GM21390 (cell line): ENCODE data around the gene FBXL7.

Experiments
- ATAC-seq: cut with Tn5 transposase; IDR thresholded peaks from one replicate; pipeline ENCODE4 v1.9.1; 2021; ENCODE audit not compliant: unreplicated experiment

Gene FBXL7

DNA sequence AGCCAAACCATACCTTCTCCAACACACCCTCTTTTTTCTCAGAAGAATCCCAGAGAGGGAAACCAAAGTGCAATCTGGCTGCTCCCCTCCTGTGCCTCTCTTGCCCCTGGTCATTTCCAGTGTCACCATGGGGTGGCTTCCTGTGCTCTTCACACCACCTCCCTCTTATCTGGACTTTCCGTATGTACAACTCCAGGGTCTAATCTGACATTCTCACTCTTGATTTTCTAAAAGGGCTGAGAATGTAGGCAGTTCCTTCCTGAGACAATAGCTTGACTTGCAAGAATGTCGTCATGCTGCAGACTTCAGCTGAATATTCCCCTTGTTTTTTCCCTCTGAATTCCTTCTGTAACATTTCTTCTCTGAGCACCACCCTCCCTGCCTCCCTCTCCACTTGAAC, 110.2 kb downstream of the FBXL7 start:
- no peak for ATAC-seq

DNA sequence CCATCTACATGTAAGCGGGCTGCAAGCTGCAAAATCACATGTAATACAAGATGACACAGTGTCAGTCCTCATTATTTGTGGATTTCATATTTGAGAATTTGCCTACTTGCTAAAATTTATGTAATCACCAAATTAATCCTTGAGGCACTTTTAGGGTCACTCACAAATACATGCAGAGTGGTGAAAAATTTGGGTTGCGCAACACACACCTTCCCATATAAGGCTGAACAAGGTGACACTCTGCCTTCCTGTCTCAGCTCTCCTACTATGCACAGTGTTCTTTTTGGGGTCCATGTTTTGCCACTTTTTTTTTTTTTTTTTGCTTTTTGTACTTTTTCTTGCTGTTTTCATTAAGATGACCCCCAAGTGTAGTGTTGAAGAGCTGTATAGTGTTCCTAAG, 111.0 kb downstream of the FBXL7 start:
- no peak for ATAC-seq

DNA sequence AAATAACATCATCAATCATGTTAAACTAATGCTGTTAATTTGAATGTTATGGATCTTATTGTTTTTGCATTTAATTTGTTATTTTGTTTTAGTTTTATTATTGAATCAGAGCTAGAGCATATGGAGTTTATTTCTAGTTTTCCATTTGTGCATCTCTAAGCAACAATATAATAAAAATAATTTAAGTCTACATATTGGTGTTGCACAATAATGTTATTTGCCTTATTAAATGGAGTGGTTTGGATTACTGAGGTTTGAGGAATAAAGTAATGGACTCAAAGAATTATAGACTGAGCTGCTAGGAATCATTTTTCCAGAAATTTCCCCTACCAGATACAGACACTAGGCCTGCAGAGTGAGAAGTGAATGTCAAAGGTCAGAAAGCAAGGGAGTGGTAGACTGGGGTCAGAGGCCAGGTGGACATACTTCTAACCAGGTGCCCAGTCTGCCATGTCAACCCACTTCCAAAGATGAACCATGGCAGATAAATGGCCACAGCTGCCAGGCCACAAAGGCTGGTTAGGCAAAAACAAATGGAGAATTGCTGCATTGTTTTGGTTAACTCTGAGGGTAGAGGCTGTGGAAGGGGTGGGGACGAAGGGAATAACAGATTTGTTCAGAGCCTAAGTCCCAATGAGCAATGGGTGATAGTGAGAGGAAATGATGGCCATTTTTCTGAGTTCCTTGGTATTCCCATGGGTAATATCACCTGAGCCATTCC, 113.1 kb downstream of the FBXL7 start:
- ATAC-seq: no peak

DNA sequence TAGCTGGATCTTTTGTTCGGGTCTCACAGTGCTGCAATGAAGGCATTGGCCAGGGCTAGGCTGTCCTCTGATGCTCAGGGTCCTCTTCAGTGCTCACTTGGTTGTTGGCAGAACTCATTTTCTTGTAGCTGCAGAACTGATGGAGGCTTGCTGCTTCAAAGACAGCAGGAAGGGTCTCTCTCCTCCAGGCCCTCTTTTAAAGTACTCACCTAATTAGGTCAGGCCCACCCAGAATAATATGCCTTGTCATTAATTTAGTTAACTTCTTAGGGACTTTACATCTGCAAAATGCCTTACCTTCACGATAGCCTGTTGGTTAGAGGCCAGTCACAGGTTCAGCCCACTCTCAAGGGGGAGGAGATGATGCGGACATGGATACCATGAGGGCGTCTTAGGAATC, 114.7 kb downstream of the FBXL7 start:
- ATAC-seq: no peak

DNA sequence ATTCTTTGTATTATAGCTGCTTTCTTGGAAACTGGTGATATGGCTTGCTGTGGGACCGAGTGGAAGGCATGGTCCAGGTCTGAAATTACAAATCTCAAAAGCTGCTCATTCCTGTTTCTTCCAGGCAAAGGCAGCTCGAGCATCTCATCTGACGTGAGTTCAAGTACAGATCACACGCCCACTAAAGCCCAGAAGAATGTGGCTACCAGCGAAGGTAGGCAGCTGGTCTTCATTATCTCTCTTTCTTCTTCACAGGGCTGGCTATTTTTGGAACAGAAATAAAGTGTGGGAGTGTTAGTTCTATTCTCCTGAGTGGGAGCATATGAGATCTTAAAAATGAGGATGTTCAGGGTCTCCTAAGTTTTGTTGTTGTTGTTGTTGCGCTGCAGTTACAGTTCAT, 115.9 kb downstream of the FBXL7 start:
- ATAC-seq: no peak

DNA sequence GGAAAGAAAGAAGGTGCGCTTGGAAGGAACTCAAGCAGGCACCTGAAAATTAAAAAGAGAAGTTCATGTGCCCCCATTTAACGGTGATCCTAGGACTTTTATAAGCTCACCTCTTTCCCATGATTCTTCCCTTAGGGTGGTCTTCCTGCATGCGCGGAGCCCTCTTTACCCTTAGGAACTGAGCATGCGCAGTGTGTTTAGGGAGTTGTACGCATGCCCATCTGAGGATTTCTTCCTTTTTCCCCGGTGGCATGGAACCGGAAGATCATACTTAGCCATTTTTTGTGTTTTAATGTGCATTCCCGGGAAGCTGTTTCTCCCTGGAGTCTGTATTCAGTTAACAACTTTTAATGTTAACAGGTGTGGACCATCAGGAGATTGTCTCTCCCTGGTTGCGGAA, 119.0 kb downstream of the FBXL7 start:
- ATAC-seq: no peak

DNA sequence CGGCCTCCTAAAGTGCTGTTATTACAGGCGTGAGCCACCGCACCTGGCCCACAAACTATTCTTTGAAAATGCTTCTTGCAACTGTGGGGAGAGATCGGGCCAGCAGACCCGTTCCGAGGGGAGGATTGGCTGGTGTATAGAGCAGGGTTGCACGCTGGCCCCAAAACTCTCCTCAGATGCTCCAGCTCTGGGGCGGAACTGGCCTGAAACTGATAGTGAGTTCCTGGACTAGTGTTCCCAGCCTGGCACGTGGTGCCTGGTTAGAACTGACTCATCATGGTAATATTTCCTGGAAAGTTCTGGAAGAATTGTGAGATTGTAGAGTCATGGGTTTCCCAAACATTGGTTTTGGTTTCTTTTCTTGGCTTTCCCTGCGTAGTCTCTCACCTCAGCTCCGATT, 120.5 kb downstream of the FBXL7 start:
- ATAC-seq: no peak

DNA sequence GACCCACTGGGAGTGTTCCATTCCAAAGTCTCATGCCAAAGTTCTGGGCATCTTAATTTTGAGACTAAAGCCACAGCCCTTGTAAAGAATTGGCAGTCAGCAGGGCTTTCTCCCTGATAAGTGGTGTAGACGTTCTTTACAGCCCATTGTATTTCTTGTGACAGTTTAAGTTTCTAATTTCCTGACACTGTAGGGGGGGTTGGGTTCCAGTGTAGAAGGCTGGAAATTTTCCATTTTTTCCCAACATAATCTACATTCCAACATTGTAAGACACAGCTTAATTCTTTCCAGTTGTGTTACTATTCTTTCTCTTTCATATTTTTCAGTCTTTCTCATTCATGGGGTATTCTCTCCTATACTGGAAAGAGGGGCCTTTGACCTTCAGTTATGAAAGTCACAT, 121.1 kb downstream of the FBXL7 start:
- ATAC-seq: no peak

DNA sequence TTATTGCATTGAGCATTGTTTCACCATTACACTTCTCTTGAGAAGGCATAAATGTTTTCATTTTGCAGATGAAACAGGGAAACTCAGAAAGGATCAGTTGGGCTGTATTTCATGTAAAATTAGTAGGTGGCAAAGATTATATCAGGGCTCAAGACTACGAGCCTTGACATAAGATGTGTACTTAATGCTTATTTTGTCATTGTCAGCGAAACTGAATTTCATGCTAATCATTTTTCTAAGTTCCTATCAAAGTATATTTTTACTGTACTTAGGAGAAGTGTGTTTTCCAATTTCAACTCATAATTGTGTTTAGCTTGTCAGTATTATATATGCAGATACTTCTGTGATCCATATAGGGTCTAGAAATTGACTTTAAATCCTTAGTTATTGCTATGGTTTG, 123.8 kb downstream of the FBXL7 start:
- ATAC-seq: no peak

DNA sequence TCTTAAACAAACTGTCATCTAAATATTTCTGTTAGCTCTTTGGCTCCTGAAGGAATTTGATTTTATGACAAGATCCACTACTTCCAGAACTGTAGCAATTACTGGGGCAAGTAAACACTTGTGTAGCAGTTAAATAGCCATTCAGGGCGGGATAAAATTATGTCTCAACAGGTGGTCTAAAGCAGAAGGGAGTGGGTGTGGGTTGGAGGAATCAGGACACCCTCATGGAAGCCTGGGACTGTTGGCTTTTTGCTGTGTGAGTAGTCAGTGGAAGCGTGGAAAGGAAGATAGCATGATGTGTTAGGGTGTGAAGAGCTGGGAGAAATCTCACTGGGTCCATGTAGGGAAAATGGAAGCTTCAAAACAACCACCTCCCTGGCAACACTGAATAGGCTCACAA, 127.1 kb downstream of the FBXL7 start:
- ATAC-seq: no peak

DNA sequence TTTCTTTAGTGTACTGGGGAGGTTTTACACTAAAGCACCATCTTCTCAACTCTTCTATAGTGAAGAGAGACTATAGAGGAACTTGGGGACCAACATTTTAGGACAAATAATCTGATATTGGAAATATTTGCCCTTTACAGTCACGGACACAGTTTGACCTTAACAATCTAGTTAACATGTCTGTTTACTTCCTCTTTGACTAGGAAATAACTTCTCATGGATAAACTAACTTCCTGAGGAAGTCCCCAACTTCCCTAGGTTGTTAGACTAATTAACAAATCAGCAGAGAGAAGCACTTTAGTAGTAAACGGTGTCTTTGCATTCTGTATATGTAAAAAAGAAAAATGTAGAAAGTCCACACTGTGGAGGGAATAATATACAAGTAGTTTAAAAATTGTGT, 127.7 kb downstream of the FBXL7 start:
- ATAC-seq: no peak

DNA sequence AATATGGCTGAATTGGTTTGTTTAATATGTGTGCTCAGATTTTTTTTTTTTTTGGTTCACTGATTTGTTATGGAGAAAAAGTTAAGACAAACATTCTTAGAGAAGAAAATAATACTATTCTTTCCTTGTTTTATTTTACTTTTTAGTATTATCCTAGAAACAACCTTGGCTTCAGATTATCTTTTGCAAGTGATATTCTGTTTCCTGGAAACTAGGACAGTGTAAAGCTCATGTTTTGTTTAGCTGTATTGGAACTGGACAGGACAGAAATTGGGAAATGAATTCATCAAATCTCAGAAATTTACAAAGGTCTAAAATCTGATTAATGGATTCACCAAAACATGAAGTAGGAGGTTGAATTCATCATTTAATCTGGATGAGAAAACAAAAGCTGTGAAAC, 130.5 kb downstream of the FBXL7 start:
- ATAC-seq: no peak

DNA sequence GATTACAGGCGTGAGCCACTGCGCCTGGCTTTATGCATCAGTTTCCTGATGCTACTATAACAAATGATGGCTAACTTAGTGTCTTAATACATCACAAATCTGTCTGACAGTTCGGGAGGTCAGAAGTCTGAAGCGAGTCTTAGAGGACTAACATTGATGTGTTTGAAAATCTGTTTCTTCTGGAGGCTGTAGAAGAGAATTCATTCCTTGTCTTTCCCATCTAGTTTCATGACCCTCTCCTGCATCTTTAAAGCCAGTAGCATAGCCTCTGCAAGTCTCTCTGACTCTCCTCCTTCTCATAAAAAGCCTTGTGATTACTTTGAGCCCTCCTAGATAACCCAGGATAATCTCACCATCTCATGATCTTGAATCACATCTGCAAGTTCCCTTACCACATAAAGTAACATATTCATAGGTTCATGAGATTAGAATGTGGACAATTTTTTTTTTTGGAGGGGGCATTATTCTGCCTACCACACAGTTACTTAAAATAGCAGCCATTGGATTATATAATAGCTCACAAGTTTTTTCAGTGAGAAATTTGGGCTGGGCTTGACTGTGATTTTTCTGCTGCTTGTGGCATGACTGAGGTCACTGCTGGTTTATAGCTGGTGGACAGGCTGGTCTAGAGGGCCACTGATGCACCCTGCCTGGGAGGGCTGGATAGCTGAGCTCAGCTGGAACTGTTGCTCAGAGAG, 134.8 kb downstream of the FBXL7 start:
- ATAC-seq: no peak

DNA sequence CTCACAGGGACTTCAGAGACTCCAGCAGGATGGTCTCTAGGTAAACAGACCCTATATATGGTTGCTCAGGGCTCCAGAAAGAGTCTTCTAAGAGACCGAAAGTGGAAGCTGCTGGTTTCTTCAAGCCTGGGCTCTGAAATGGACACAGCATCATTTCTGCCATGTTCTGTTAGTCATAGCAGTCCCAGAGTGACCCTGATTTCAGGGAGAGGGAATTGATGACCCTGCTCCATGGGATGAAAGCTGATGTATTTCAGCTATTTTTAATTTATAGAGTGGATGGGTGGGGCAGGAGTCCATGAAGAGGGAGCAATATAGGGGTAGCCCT, 135.3 kb downstream of the FBXL7 start:
- no peak for ATAC-seq

DNA sequence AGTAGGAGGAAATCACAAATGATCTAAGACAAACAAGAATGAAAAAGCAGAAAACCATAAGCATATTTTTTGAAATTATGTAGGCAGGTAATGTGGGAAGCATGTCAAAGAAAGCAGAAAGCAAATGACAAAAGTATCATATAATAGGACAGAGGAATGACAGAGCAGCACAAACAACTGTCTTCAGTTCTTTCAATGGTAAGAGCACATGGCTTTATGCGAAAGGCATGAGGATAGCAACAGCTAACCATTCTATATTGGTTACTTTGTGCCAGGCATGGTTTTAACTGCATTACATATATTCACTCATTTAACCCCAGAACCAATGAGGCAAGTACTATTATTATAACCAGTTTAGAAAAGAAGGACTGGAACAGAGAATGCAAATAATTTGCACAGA, 137.4 kb downstream of the FBXL7 start:
- ATAC-seq: no peak

DNA sequence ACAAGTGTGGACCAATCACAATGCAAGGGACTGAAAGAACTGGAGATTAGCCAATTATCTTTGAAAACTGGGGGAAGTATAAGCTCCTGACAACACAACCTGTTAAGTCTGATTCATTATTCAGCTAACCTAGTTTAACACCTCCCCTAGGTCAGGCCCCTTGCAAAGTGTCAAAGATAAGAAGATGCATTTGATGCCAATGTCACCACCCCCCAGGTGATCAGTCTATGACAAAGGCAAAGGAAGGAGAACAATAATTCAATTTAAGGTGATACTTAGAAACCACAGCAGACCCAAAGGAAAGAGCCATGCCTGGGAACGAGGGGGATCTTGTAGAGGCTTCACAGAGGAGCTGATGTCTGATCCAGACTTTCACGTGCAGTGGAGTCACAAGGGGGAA, 137.9 kb downstream of the FBXL7 start:
- ATAC-seq: no peak

DNA sequence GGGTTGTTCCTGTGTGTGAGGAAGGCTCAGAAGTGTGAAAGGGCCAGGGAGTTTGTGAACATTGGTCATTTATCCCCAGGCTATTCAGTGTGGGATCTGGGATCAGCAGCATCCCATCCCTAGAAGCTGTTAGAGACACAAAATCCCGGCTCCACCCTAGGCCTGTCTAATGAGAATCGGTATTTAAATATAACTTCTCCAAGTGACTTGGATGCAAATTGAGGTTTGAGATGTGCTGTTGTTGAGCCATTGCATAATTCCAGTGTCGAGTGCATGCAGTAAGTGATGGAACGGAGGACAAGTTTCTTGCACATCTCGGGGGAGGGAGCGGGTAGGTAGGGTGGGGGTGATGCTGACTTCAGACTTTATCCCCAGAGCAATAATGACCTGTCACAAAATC, 138.3 kb downstream of the FBXL7 start:
- no peak for ATAC-seq

DNA sequence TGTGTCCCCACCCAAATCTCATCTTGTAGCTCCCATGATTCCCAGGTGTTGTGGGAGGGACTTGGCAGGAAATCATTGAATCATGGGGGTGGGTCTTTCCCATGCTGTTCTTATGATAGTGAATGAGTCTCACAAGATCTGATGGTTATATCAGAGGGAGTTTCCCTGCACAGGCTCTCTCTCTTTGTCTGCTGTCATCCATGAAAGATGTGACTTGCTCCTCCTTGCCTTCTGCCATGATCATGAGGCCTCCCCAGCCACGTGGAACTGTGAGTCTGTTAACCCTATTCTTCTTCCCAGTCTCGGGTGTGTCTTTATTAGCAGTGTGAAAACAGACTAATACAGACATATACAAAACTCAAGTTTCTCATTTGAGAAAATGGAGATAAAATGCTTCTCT, 139.3 kb downstream of the FBXL7 start:
- no peak for ATAC-seq

DNA sequence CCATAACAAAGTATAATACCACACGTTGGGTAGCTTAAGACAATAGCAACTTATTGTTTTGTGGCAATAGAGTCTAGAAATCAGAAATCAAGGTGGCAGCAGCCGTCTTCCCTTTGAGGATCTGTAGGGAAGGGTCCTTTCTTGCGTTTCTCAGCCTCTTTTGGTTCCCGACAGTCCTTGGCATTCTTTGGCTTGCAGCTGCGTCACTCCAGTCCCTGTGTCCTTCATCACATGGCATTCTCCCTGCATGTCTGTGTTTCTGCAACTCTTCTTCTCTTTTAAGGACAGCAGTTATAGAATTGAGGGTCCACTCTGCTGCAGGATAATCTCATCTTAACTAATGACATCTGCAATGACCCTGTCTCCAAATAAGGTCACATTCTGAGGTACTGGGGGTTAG, 140.1 kb downstream of the FBXL7 start:
- no peak for ATAC-seq

DNA sequence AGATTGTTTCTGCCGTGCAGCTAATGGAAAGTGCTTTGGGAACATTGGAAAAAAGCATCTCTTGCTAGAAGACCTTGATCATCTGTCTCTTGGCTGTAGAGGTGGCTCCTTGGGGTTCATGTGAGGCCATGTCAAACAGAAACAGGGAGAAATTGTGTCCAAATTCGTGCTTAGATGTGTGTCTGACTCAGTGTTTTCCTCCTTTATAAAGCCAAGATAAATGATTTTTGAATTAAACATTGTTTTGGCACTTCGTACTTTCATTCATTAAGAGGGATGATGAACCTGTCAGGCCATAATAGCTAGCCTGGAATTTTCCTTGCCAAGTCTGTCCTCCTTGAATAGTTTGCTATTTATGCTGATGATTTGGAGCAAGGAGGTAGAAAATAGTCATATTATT, 143.8 kb downstream of the FBXL7 start:
- no peak for ATAC-seq

DNA sequence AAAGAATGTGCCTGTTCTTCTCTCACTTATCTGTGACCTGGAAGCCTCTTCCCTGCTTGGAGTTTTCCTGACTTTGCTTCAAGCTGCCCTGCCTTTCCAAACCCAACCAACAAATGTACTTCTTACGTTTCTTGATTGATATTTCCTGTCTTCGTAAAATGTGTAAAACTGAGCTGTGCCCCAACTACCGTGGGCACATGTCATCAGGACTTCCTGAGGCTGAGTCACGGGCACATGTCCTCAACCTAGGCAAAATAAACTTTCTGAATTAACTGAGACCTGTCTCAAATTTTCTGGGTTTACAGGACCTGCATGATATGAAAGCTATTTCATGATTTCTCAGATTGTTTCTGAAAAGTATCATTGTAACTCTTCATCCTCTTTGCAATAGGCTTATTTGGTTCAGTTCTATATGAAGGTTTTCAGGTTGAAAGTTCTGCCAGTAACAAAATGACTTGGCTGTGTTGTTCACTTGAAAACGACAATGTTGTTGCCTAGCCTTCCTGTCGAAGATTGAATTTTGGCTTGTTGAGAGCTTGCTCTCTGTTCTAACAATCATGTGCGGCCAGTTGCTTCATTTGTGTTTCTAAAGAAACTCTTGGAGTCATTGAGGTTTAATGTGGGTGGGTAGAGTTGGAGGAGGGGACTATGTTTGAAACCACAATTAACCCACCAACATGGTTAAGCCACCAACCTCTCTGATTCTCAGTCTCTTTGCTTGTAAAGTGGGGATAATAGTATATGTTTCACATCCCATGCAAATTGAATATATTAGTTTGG, 145.6 kb downstream of the FBXL7 start:
- ATAC-seq: no peak

DNA sequence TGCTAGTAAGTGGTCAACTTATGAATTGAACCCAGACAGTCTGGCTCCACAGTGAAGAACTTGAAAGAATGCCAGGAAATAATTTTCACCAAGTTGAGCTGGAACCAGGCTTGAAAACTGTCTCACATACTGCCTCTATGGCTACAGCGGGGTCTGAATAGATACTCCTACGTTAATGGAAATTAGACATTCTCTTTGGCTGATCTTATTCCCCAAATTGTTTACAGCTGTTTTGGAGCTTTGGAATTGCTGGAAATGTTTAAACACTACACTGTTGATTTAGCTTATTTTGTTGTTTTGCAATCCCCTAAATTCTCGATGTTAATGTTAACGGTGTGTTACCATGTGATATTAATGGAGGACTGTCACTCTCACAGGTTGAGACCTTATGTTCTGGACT, 146.4 kb downstream of the FBXL7 start:
- no peak for ATAC-seq
